Mucosa of rectum (tissue), 2 donors: ENCODE data around the gene NR2F2.
A peak's percentile ranks its signal among the peaks of the same experiment; 100 is the strongest.

ENCODE experiments used
- H3K27ac ChIP-seq, 2 donors: one replicate each; pipeline ENCODE4 v1.7.0; 2013; ENCODE audit warnings: inconsistent platforms in 2 of 2, low read depth in 2 of 2, low read length in 2 of 2
- H3K27me3 ChIP-seq, 2 donors: one replicate each; pipeline ENCODE4 v1.7.0; 2013; ENCODE audit warnings: low read length in 2 of 2; ENCODE audit not compliant: control insufficient read depth in 2 of 2, insufficient read depth in 2 of 2
- H3K36me3 ChIP-seq, 2 donors: one replicate each; pipeline ENCODE4 v1.7.0; 2013; ENCODE audit warnings: low read length in 2 of 2; ENCODE audit not compliant: control insufficient read depth in 2 of 2, insufficient read depth in 2 of 2
- H3K4me1 ChIP-seq, 2 donors: one replicate each; pipeline ENCODE4 v1.7.0; 2013; ENCODE audit warnings: low read length in 2 of 2, mild to moderate bottlenecking in 1 of 2; ENCODE audit not compliant: control insufficient read depth in 2 of 2, insufficient read depth in 2 of 2
- H3K4me3 ChIP-seq, 2 donors: one replicate each; pipeline ENCODE4 v1.7.0; 2013; ENCODE audit warnings: low read length in 2 of 2
- H3K9ac ChIP-seq, 2 donors: one replicate each; pipeline ENCODE4 v1.7.0; 2013; ENCODE audit warnings: low read length in 2 of 2, low read depth in 1 of 2, mild to moderate bottlenecking in 1 of 2
- H3K9me3 ChIP-seq, 2 donors: one replicate each; pipeline ENCODE4 v1.7.0; 2013; ENCODE audit warnings: low read length in 2 of 2; ENCODE audit not compliant: control insufficient read depth in 2 of 2
- donor health status: healthy.
- donor health status: Normal muscosa, but diverticular disease.

NR2F2 gene

GRCh38 chr15:96342406-96343112 is 12.1 kb downstream of the NR2F2 start:
- no peaks in the 10 kb centered on the region for H3K27me3 ChIP-seq
- peaks cover 7 to 34% of the 10 kb centered on the region in 2 donors for H3K4me1 ChIP-seq
- H3K9ac ChIP-seq, result peak overlapping the region; percentile 28 to 44

GRCh38 chr15:96343113-96344059 is 12.9 kb downstream of the NR2F2 start:
- Histone ChIP-seq H3K9ac (peak overlapping the region; percentile 28 to 44), H3K4me3 (no peak overlapping the region), H3K36me3 (no peaks in the 10 kb centered on the region), H3K9me3 (no peaks in the 10 kb centered on the region), H3K27ac (peak overlapping the region; percentile 69 to 72), H3K4me1 (peaks cover 7 to 34% of the 10 kb centered on the region in 2 donors), H3K27me3 (no peaks in the 10 kb centered on the region)

More at GRCh38 chr15:96342406-96343112, 12.1 kb downstream of the NR2F2 start:
- peak overlapping the region; percentile 4 to 62 for H3K4me3 ChIP-seq
- no peaks in the 10 kb centered on the region for H3K9me3 ChIP-seq
- H3K36me3 ChIP-seq, result no peaks in the 10 kb centered on the region
- peak overlapping the region; percentile 69 to 72 for H3K27ac ChIP-seq

- Histone ChIP-seq H3K27ac (peak overlapping the region; percentile 69 to 72), H3K4me1 (peaks cover 7 to 34% of the 10 kb centered on the region in 2 donors), H3K9me3 (no peaks in the 10 kb centered on the region), H3K4me3 (no peak overlapping the region), H3K9ac (peak overlapping the region in 1 of 2 donors; percentile 58), H3K36me3 (no peaks in the 10 kb centered on the region), H3K27me3 (no peaks in the 10 kb centered on the region)
These were observed 13.7 kb downstream of the NR2F2 start for GRCh38 chr15:96344060-96344705.

- Histone ChIP-seq H3K9me3 (no peaks in the 10 kb centered on the region), H3K27ac (peak overlapping the region; percentile 69 to 72), H3K9ac (peak overlapping the region; percentile 41 to 58), H3K27me3 (no peaks in the 10 kb centered on the region), H3K4me3 (peak overlapping the region in 1 of 2 donors; percentile 64), H3K4me1 (peaks cover 7 to 34% of the 10 kb centered on the region in 2 donors), H3K36me3 (no peaks in the 10 kb centered on the region)
These were observed 14.4 kb downstream of the NR2F2 start for GRCh38 chr15:96344706-96345559.

GRCh38 chr15:96345560-96346399 is 15.3 kb downstream of the NR2F2 start:
- peaks cover 7 to 34% of the 10 kb centered on the region in 2 donors for H3K4me1 ChIP-seq
- peak overlapping the region; percentile 69 to 72 for H3K27ac ChIP-seq
- no peaks in the 10 kb centered on the region for H3K36me3 ChIP-seq
- peak overlapping the region; percentile 41 to 58 for H3K9ac ChIP-seq
- no peaks in the 10 kb centered on the region for H3K9me3 ChIP-seq
- H3K4me3 ChIP-seq, result peak overlapping the region; percentile 51 to 64
- no peaks in the 10 kb centered on the region for H3K27me3 ChIP-seq

- H3K27me3 ChIP-seq, result no peaks in the 10 kb centered on the region
- H3K4me1 ChIP-seq, result peaks cover 7 to 32% of the 10 kb centered on the region in 2 donors
- peak overlapping the region in 1 of 2 donors; percentile 58 for H3K9ac ChIP-seq
- H3K36me3 ChIP-seq, result no peaks in the 10 kb centered on the region
- no peaks in the 10 kb centered on the region for H3K9me3 ChIP-seq
- peak overlapping the region; percentile 51 to 64 for H3K4me3 ChIP-seq
- H3K27ac ChIP-seq, result peak overlapping the region; percentile 69 to 72
These were observed 16.0 kb downstream of the NR2F2 start for GRCh38 chr15:96346409-96346970.

- peak overlapping the region in 1 of 2 donors; percentile 44 for H3K9ac ChIP-seq
- H3K27ac ChIP-seq, result peak overlapping the region; percentile 58 to 59
- peaks cover 0 to 1% of the 10 kb centered on the region in 2 donors for H3K27me3 ChIP-seq
- peak overlapping the region in 1 of 2 donors; percentile 37 for H3K4me3 ChIP-seq
- H3K36me3 ChIP-seq, result no peaks in the 10 kb centered on the region
- H3K9me3 ChIP-seq, result peaks cover 0 to 1% of the 10 kb centered on the region in 2 donors
- peaks cover 5 to 23% of the 10 kb centered on the region in 2 donors for H3K4me1 ChIP-seq
These were observed 16.9 kb downstream of the NR2F2 start for GRCh38 chr15:96347181-96348111.
